HepG2 (cell line): ENCODE data around the gene ZNF747. TPM values are rescaled to one million over a fixed set of nuclear protein-coding genes. Genes with fewer than 3 reads are reported as not detected.
A peak's percentile ranks its signal among the peaks of the same experiment; 100 is the strongest.

Source experiments
- ATAC-seq: fragments of 200-7000 bp; cut with Tn5 transposase; 3 replicates; pipeline ENCODE4 v1.9.1; 2020; ENCODE audit warnings: mild to moderate bottlenecking, moderate library complexity
- BruUV-seq: library from RNA; stranded (reverse); fragments of 400-500 nt; replicated peaks from 2 replicates; lab custom pipeline; 2021; lab: Mats Ljungman, UMichigan
- CTCF ChIA-PET: fragments of 300-600 bp; formaldehyde crosslinking; extraction: SDS; loops from one replicate; lab custom pipeline; 2021; ENCODE audit warnings: low total read pairs, inconsistent platforms, low intra/inter-chr PET ratio; lab: Yijun Ruan, JAX
- POLR2A ChIA-PET: fragments of 350-600 bp; sonication (Branson Sonifier 250); formaldehyde crosslinking; loops from one replicate; lab custom pipeline; 2020; ENCODE audit warnings: antibody characterized with exemption, inconsistent platforms; lab: Yijun Ruan, JAX
- DNase-seq: peaks from one replicate; pipeline ENCODE4 v3.0.0-alpha.2; 2015; ENCODE audit warnings: low spot score
- FAIRE-seq: peaks from 3 replicates; lab custom pipeline; 2011; peaks lifted over from hg19 to GRCh38; lab: Jason Lieb, UNC
- H2AFZ ChIP-seq: one replicate; pipeline ENCODE4 v1.6.1; 2011; ENCODE audit warnings: low read length, inconsistent platforms
- H3K27ac ChIP-seq: fragments of 300-600 bp; 3 replicates; pipeline ENCODE4 v1.8.0; 2011; ENCODE audit warnings: mixed run types, mild to moderate bottlenecking, mixed read lengths, low read length, inconsistent platforms; ENCODE audit not compliant: insufficient read depth; ENCODE audit errors: extremely low read length
- H3K27me3 ChIP-seq, 2 experiments: fragments of 200-600 bp in 1 of 2; 2 replicates in 1 of 2; 3 replicates in 1 of 2; pipeline versions ENCODE4 v1.6.0 to v1.8.0; 2011; ENCODE audit warnings: low read length in 2 of 2, mild to moderate bottlenecking in 2 of 2, moderate library complexity in 2 of 2, inconsistent platforms in 1 of 2; ENCODE audit not compliant: insufficient read depth in 2 of 2, control insufficient read depth in 1 of 2
- H3K36me3 ChIP-seq, 2 experiments: fragments of 200-600 bp in 1 of 2; replicated peaks in 1 of 2; 2 replicates in 1 of 2; 3 replicates in 1 of 2; pipeline versions ENCODE4 v1.5.1 to v1.8.0; 2011; ENCODE audit warnings: low read length in 2 of 2, inconsistent platforms in 1 of 2; ENCODE audit not compliant: insufficient read depth in 2 of 2, control insufficient read depth in 1 of 2
- H3K4me1 ChIP-seq: 2 replicates; pipeline ENCODE4 v1.5.1; 2012; ENCODE audit warnings: low read length, inconsistent platforms; ENCODE audit not compliant: insufficient read depth
- H3K4me2 ChIP-seq: 2 replicates; pipeline ENCODE4 v1.6.0; 2011; ENCODE audit warnings: low read depth, low read length, inconsistent platforms
- H3K4me3 ChIP-seq, 3 experiments: fragments of 200-600 bp in 1 of 3; sonication (generic), shearing (Covaris generic) in 1 of 3; replicated peaks in 1 of 3; 2 replicates each; pipeline ENCODE4 v1.5.1; 2011 to 2016; ENCODE audit warnings: low read length in 3 of 3, inconsistent platforms in 2 of 3, low read depth in 2 of 3, mild to moderate bottlenecking in 2 of 3, control low read depth in 1 of 3, mixed read lengths in 1 of 3; ENCODE audit not compliant: insufficient read depth in 1 of 3
- H3K79me2 ChIP-seq: one replicate; pipeline ENCODE4 v1.6.1; 2011; ENCODE audit warnings: low read length, inconsistent platforms; ENCODE audit not compliant: insufficient read depth
- H3K9ac ChIP-seq: 2 replicates; pipeline ENCODE4 v1.6.0; 2011; ENCODE audit warnings: mild to moderate bottlenecking, low read depth, low read length, inconsistent platforms; ENCODE audit not compliant: insufficient read depth
- H3K9me3 ChIP-seq: 2 replicates; pipeline ENCODE4 v1.5.1; 2012; ENCODE audit warnings: mild to moderate bottlenecking, low read length
- H4K20me1 ChIP-seq: 2 replicates; pipeline ENCODE4 v1.6.0; 2011; ENCODE audit warnings: inconsistent platforms, mild to moderate bottlenecking, low read length, moderate library complexity; ENCODE audit not compliant: insufficient read depth
- FOSL2 ChIP-seq: sonication (generic); formaldehyde crosslinking; IDR thresholded peaks from 2 replicates; pipeline ENCODE4 v1.4.0; 2020; ENCODE audit warnings: missing genetic modification reagents
- GABPA ChIP-seq, 2 experiments: IDR thresholded peaks; 2 replicates each; pipeline ENCODE4 v1.6.1; 2011 to 2016; ENCODE audit warnings: low read depth in 2 of 2, low read length in 1 of 2, missing biosample characterization in 1 of 2, missing genetic modification characterization in 1 of 2
- GATAD1 ChIP-seq: IDR thresholded peaks from 2 replicates; pipeline ENCODE4 v1.6.1; 2016; ENCODE audit warnings: missing genetic modification reagents, missing compliant biosample characterization
- GATAD2A ChIP-seq: IDR thresholded peaks from 2 replicates; pipeline ENCODE4 v1.6.1; 2016
- HCFC1 ChIP-seq: fragments of 150-350 bp; IDR thresholded peaks from 2 replicates; pipeline ENCODE4 v1.6.1; 2014; ENCODE audit warnings: low read depth, low read length
- KAT2B ChIP-seq: fragments of 150-350 bp; IDR thresholded peaks from 2 replicates; pipeline ENCODE4 v1.6.1; 2014; ENCODE audit warnings: low read depth, low read length, borderline replicate concordance
- KDM2A ChIP-seq: sonication (generic); formaldehyde crosslinking; IDR thresholded peaks from 2 replicates; pipeline ENCODE4 v1.4.0; 2020; ENCODE audit warnings: low read depth, missing genetic modification reagents, borderline replicate concordance
- MTA3 ChIP-seq: sonication (generic); formaldehyde crosslinking; IDR thresholded peaks from 2 replicates; pipeline ENCODE4 v1.4.0; 2020; ENCODE audit warnings: missing genetic modification reagents
- MXD4 ChIP-seq: IDR thresholded peaks from 2 replicates; pipeline ENCODE4 v1.6.1; 2016; ENCODE audit warnings: mild to moderate bottlenecking, missing biosample characterization, missing genetic modification reagents
- MXI1 ChIP-seq: IDR thresholded peaks from 3 replicates; pipeline ENCODE4 v1.6.1; 2012; ENCODE audit warnings: low read depth, low read length, inconsistent platforms, borderline replicate concordance
- RFX1 ChIP-seq: fragments of 450-650 bp; IDR thresholded peaks from 2 replicates; pipeline ENCODE4 v1.6.1; 2017
- STAG1 ChIP-seq: sonication (generic); formaldehyde crosslinking; IDR thresholded peaks from 2 replicates; pipeline ENCODE4 v1.4.0; 2020; ENCODE audit warnings: missing genetic modification reagents
- TEAD2 ChIP-seq: sonication (generic); formaldehyde crosslinking; IDR thresholded peaks from 2 replicates; pipeline ENCODE4 v1.9.0; 2021; ENCODE audit warnings: missing genetic modification reagents
- THAP7 ChIP-seq: sonication (generic); formaldehyde crosslinking; IDR thresholded peaks from 2 replicates; pipeline ENCODE4 v1.8.1; 2023; ENCODE audit warnings: mild to moderate bottlenecking, missing genetic modification reagents
- YEATS4 ChIP-seq: sonication (generic); formaldehyde crosslinking; IDR thresholded peaks from 2 replicates; pipeline ENCODE4 v1.4.0; 2020; ENCODE audit warnings: missing genetic modification reagents, borderline replicate concordance
- ZBTB8A ChIP-seq: sonication (generic); formaldehyde crosslinking; IDR thresholded peaks from 2 replicates; pipeline ENCODE4 v1.4.0; 2020; ENCODE audit warnings: mild to moderate bottlenecking, low read depth, missing genetic modification reagents, borderline replicate concordance
- ZNF329 ChIP-seq: sonication (generic); formaldehyde crosslinking; IDR thresholded peaks from 2 replicates; pipeline ENCODE4 v1.9.0; 2021; ENCODE audit warnings: low read depth, mild to moderate bottlenecking, missing genetic modification reagents
- ZNF333 ChIP-seq: sonication (generic); formaldehyde crosslinking; IDR thresholded peaks from 2 replicates; pipeline ENCODE4 v1.4.0; 2020; ENCODE audit warnings: mild to moderate bottlenecking, missing genetic modification reagents, borderline replicate concordance
- ZNF614 ChIP-seq: IDR thresholded peaks from 2 replicates; pipeline ENCODE4 v1.6.1; 2018; ENCODE audit warnings: missing biosample characterization, missing genetic modification reagents, inconsistent platforms, borderline replicate concordance
- ZNF768 ChIP-seq: sonication (generic); formaldehyde crosslinking; IDR thresholded peaks from 2 replicates; pipeline ENCODE4 v1.4.0; 2020; ENCODE audit warnings: missing genetic modification reagents
- ZNF878 ChIP-seq: sonication (generic); formaldehyde crosslinking; IDR thresholded peaks from 2 replicates; pipeline ENCODE4 v1.8.1; 2023; ENCODE audit warnings: mild to moderate bottlenecking, missing genetic modification reagents, moderate library complexity
- WGBS: methylation state at CpG from one replicate; pipeline ENCODE4 v1.1.6; 2017; ENCODE audit warnings: low lambda C conversion rate; 5-methylcytosine and 5-hydroxymethylcytosine counted together
- in situ Hi-C: cut with HindIII; loops from 2 replicates; pipeline ENCODE4 v1.10.0; 2017; ENCODE audit warnings: low pct_unique_long_range_greater_than_20kb; ENCODE audit not compliant: extremely low pct_ligation_motif_present
- intact Hi-C: fragments of 100-400 bp; cut with micrococcal nuclease; formaldehyde crosslinking; loops from one replicate; pipeline ENCODE4 v1.10.0; 2022; ENCODE audit not compliant: unreplicated experiment
- polyA plus RNA-seq, 8 experiments: library from polyadenylated mRNA; depleted of rRNA in 3 of 8; stranded (reverse) in 7 of 8; unstranded in 1 of 8; fragments of >200 nt; fragmentation: Illumina TruSeq in 4 of 8; extraction: Trizol in 4 of 8; gene quantifications; 2 replicates each; pipeline versions ENCODE4 v1.2.1 to v1.2.3, GENCODE V29; 2011 to 2016; ENCODE audit warnings: low read depth in 4 of 8, missing spikeins in 1 of 8, mixed read lengths in 1 of 8; ENCODE audit not compliant: insufficient read depth in 1 of 8
- total RNA-seq, 5 experiments: library from RNA; depleted of rRNA; stranded (reverse); fragments of >200 nt; fragmentation: Illumina TruSeq; extraction: Trizol; gene quantifications; 2 replicates each; pipeline ENCODE4 v1.2.3, GENCODE V29; 2016; ENCODE audit warnings: low read depth in 1 of 5
- TF ChIP-seq, protein P1 (sequence below): IDR thresholded peaks from 2 replicates; pipeline ENCODE4 v1.6.1; 2016; ENCODE audit warnings: missing biosample characterization, missing genetic modification reagents, low read depth

Gene ZNF747
- total and polyA plus RNA-seq, 2 of the 13 experiments (the other 11 are each of a cell fraction or from before 2014, with no cell fraction given) = 7.2 to 10.2 TPM

DNA sequence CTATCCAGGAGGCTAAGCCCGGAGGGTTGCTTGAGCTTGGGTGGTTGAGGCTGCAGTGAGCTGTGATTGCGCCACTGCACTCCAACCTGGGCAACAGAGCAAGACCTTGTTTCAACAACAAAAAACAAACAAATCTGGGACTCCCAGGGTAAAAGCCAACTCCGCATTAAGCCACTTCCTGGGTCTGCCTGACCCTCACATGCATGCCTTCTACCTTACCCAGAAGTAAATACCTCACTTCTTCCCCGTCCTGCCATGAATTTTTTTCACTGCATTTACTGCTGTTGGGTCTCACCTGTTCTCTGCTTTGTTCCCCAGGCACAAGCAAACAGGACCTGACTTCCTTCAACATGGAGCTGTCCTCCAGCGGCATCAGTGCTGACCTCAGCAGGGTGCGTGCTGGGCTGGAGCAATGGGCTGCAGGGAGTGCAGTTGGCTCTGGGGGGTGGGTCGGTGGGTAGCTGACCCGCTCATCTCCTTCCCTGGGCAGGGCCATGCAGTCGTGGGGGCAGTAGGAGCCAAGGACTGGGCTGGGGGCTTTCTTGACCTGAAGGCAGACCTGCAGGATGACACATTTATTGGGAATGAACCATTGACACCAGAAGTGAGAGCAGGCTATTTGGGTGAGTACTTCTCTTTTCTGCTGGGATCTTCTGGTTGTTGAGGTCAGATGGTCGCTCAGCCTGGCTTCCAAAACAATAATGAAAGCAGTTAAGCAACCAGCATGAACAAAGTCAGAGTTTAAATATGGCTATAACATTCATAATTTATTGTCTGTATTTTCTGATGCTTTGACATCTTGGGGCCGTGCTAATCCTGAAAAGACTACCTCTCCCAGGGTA is 45.7 kb downstream of the ZNF747 start:
- WGBS = 15% methylated on average over 11 of the region's 11 CpGs
- TF ChIP-seq ZNF329 (CRISPR knock-in tag) = no peak
- no peak for TF ChIP-seq ZNF333 (CRISPR knock-in tag)
- no peak for TF ChIP-seq RFX1
- no peak for TF ChIP-seq HCFC1
- TF ChIP-seq KAT2B = no peak
- TF ChIP-seq KDM2A (CRISPR knock-in tag) = no peak; the same call in 1 of the 2 replicates
- no peak for TF ChIP-seq ZNF878 (CRISPR knock-in tag)
- TF ChIP-seq YEATS4 = peak; percentile 67
- TF ChIP-seq GATAD2A (CRISPR knock-in tag) = peak; percentile 88
- TF ChIP-seq ZNF614 (CRISPR knock-in tag) = peak; percentile 52; the same call in 1 of the 2 replicates
- TF ChIP-seq, protein P1, sequence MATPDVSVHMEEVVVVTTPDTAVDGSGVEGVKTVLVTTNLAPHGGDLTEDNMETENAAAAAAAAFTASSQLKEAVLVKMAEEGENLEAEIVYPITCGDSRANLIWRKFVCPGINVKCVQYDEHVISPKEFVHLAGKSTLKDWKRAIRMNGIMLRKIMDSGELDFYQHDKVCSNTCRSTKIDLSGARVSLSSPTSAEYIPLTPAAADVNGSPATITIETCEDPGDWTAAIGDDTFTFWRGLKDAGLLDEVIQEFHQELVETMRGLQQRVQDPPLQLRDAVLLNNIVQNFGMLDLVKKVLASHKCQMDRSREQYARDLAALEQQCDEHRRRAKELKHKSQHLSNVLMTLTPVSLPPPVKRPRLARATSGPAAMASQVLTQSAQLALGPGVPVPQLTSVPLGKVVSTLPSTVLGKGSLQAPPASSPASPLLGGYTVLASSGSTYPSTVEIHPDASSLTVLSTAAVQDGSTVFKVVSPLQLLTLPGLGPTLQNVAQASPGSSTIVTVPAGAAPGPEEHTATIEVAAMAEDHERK (CRISPR knock-in tag) = no peak
- peak; percentile 31 for TF ChIP-seq STAG1 (CRISPR knock-in tag)
- TF ChIP-seq GATAD1 (CRISPR knock-in tag) = peak; percentile 67
- TF ChIP-seq MTA3 (CRISPR knock-in tag) = no peak
- no peak for TF ChIP-seq GABPA (IDR thresholded peaks at IDR 0.05; ENCODE audit: low read depth, low read length)
- TF ChIP-seq GABPA (CRISPR knock-in tag; IDR thresholded peaks at IDR 0.05; ENCODE audit: low read depth) = peak; percentile 70
- TF ChIP-seq MXI1 = peak; percentile 47; the same call in 1 of the 3 replicates
- peak; percentile 51; the same call in 1 of the 2 replicates for TF ChIP-seq FOSL2
- no peak for TF ChIP-seq THAP7 (CRISPR knock-in tag)
- no peak for TF ChIP-seq TEAD2
- no peak for TF ChIP-seq ZNF768 (CRISPR knock-in tag)
- TF ChIP-seq MXD4 (CRISPR knock-in tag) = 0 out of 2 replicates have a peak, but pooled peaks have one; percentile 50
- TF ChIP-seq ZBTB8A (CRISPR knock-in tag) = no peak

More for the DNA sequence above, 45.7 kb downstream of the ZNF747 start:
- H3K4me2 ChIP-seq = peak overlapping the region; percentile 71
- no peaks in the 10 kb centered on the region for H3K27me3 ChIP-seq
- intact Hi-C loops = loop anchor here (2.0 kb wide), 1 partner anchor 38 kb away; the partner anchor contains the start of gene ZNF768
- peak; percentile 78 for DNase-seq
- no peak overlapping the region for H2AFZ ChIP-seq
- peak overlapping the region; percentile 50 for H3K27ac ChIP-seq
- peaks cover 52% of the 10 kb centered on the region for H3K4me1 ChIP-seq
- no peaks in the 10 kb centered on the region for H3K9me3 ChIP-seq
- ATAC-seq = peak; percentile 86
- in situ Hi-C loops = no loop called here
- no peaks in the 10 kb centered on the region for H3K36me3 ChIP-seq
- no peaks in the 10 kb centered on the region for H3K79me2 ChIP-seq
- H3K4me3 ChIP-seq = peak overlapping the region; percentile 16 to 35 (median 17); a peak in 3 of 6 replicates
- FAIRE-seq = peak; percentile 88
- no peak overlapping the region for H3K9ac ChIP-seq
- BruUV-seq = no TSS peak
- CTCF ChIA-PET = no interaction called here
- POLR2A ChIA-PET = interaction anchor here (0.7 to 2.2 kb wide), 6 partner anchors 12 to 145 kb away, joined by 3 to 8 read pairs (median 4); partner anchors contain the start of gene DCTPP1
- H4K20me1 ChIP-seq = no peaks in the 10 kb centered on the region
